HG03558 (cell line): ENCODE data around the gene ADGRG3.

Experiments used
- ATAC-seq: cut with Tn5 transposase; IDR thresholded peaks from one replicate; pipeline ENCODE4 v1.9.1; 2021; ENCODE audit warnings: moderate number of reproducible peaks; ENCODE audit not compliant: unreplicated experiment; ENCODE audit errors: extremely low read depth

ADGRG3 gene

GRCh38 chr16:57629516-57630406, 38.3 kb upstream of the ADGRG3 start:
- no peak for ATAC-seq

- no peak for ATAC-seq
Measured at GRCh38 chr16:57630407-57630797, 37.7 kb upstream of the ADGRG3 start.

- no peak for ATAC-seq
Measured at GRCh38 chr16:57630931-57631845, 36.9 kb upstream of the ADGRG3 start.

DNA sequence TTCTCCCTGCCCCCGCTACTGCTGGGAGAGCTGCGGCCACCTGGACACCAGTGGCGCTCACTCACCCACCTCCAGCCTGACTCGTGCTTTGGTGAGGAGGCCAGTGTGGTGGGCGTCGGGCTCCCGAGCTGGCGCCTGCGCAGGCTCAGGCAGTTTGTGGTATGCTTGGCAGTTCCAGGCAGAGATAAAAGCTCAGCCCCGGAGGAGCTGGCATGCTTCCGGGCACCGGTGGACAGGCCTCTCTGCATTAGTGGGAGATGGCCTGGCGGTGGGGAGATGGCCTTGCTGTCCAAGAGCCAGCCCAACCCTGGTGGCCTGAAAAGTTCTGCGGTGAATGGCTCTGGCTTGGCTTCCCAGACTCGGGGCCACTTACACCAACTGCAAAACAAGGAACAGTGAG, 35.5 kb upstream of the ADGRG3 start:
- no peak for ATAC-seq

- ATAC-seq, result no peak
Measured at GRCh38 chr16:57633383-57634064, 34.6 kb upstream of the ADGRG3 start.

DNA sequence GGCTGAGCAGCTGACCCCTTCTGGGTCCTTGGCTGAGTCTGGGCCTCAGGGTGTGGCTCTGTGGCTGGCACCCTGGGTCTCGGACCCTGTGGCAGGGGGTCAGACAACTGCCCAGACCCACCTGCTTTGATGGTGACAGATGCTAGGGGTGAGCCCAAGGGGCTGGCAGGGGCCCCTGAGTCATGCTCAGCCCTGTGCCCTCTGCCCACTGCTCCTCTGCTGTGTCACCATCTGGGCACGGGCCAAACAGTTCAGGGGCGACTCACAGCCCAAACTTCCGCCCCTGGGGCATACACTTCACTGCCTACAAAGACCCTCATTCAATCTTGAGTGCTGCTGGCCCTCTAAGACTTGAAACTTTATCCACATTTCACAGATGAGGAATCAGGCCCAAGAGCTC, 33.9 kb upstream of the ADGRG3 start:
- no peak for ATAC-seq

DNA sequence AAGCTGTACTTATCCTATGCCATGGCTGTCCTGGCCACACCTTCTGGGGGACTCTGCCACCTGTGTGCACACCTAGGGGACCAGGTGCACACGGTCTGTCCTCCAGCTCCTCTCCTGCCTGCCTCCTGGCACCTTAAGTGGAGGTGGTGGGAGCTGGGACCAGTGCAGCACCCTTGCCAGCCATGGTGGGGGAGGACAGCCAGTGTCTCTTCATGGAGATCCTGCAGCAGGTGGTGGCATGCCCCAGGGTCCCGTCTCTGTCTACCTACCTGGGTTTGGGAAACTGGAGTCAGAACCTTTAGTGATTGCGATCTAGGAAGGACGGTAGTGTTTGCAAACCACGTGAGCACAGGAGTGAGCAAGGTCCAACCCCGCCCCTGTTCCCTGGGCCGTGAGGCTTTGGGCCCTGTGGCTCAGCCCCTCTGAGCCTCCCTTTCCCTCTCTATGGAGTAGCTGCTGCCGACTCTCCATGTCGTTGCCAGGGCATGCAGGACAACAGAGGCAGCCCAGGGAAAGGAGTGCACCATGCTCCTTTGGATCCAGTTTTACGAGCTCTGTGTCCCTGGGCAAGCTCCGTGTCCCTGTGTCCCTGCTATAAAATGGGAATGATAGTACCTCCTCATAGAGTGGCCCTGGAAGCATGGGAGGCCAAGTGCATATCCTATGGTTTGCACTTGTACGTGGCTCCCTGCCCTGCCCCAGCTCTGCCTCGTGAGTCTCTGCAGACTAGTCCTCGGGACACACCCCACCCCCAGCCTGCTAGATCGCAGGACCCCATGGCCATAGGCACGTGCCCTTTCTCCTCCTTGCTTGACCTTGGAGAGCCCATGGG, 32.6 kb upstream of the ADGRG3 start:
- ATAC-seq, result no peak

- ATAC-seq, result no peak
Measured at GRCh38 chr16:57636184-57636583, 31.9 kb upstream of the ADGRG3 start.

GRCh38 chr16:57637020-57637419, 31.1 kb upstream of the ADGRG3 start:
- ATAC-seq, result no peak

DNA sequence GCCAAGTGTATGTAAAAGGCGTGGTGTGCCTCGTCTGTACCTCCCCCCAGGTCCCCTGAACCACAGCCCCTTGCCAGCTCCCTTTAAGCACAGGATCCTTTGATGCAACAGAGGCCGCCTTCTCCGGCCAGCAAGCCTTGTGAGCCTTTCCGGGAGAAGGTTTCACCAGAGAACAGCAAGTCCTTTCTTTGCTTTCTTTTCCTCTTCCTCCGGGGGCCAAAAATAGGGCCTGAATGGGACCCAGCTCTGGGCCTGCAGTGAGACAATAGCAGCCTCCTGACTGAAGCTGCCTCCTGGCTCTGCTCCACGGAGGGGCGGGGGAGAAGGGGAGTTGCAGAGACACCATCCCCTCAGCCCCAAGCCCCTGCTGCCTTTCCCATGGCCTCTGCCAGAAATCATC, 30.7 kb upstream of the ADGRG3 start:
- ATAC-seq, result no peak

GRCh38 chr16:57637965-57638364, 30.1 kb upstream of the ADGRG3 start:
- ATAC-seq, result no peak

DNA sequence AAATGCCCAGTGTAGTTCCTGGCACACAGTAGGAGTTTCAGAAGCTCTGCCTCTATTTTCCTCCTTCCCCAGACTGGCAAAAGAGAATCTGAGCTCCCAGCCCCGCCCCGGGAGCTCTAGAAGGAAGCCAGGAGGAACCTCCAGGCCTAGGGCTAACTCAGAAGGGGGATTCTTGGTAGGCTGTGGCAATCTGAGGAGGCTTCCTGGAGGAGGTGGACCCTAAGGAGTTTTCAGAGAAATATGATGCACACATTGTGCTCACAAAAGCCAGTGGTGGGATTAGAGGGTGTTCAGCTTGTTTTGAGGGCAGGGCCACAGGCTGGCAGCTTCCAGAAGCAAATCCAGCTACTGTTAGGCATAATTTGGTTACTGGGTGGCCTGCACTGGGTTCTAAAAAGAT, 29.7 kb upstream of the ADGRG3 start:
- no peak for ATAC-seq

GRCh38 chr16:57639172-57639887, 28.8 kb upstream of the ADGRG3 start:
- ATAC-seq, result no peak

GRCh38 chr16:57640185-57640584, 27.9 kb upstream of the ADGRG3 start:
- no peak for ATAC-seq

DNA sequence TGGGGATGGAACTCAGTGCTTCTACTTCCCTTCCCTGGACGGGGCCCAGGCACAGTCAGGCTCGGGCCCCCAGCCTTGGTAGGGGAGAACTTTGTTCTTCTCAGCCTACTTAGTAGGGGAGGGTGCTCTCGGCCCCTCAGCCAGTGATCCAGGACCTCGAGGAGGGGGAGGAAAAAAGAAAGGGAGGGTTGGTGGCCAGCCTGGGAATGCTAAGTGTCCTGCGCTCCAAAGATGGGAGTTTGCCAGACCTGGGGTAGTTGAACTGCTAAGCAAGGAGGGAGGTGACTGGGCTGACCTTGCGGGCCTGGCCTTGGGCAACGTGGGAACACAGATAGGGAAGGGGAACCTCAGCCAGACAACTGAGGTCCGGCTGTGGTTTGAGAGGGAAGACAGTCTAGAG, 27.5 kb upstream of the ADGRG3 start:
- no peak for ATAC-seq

- no peak for ATAC-seq
Measured at GRCh38 chr16:57642160-57643135, 25.7 kb upstream of the ADGRG3 start.

DNA sequence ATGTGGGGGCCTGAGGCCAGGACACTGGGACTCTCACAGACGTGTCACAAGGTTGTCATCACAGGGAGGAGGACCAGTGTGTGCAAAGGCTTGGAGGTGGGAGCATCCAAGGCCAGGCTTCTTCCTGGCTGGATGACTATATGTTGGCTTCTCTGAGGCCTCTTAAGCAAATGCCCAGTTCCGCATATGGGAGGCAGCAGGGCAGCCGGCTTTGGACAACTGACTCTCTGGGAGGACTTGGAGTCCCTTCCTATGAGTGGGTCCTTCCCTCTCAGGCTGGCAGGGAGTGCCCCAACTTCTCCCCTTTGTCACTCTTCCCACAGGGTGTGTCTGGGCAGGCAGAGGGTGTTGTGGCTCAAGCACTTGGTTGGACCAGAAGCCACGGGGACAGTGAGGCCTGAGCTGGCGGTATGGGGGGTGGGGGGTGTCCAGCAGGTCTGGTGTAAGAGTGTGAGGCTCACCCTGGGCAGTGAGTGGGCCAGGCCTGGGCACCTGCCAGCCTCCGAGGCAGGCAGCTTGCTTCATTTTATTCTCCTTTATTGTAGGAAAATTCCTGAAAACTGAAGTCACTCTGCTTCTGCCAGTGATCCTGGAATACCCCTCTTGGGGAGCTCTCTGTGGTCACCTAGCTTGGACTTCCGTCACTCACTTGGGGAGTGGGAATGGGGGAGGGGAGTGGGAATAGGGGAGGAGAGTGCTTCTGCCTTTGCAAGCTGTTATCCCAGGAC, 24.8 kb upstream of the ADGRG3 start:
- ATAC-seq, result no peak
